GM18861 (cell line): ENCODE results near the gene WDR62.

ENCODE experiments used
- ATAC-seq: cut with Tn5 transposase; IDR thresholded peaks from one replicate; pipeline ENCODE4 v1.9.1; 2021; ENCODE audit not compliant: unreplicated experiment

Gene WDR62

DNA sequence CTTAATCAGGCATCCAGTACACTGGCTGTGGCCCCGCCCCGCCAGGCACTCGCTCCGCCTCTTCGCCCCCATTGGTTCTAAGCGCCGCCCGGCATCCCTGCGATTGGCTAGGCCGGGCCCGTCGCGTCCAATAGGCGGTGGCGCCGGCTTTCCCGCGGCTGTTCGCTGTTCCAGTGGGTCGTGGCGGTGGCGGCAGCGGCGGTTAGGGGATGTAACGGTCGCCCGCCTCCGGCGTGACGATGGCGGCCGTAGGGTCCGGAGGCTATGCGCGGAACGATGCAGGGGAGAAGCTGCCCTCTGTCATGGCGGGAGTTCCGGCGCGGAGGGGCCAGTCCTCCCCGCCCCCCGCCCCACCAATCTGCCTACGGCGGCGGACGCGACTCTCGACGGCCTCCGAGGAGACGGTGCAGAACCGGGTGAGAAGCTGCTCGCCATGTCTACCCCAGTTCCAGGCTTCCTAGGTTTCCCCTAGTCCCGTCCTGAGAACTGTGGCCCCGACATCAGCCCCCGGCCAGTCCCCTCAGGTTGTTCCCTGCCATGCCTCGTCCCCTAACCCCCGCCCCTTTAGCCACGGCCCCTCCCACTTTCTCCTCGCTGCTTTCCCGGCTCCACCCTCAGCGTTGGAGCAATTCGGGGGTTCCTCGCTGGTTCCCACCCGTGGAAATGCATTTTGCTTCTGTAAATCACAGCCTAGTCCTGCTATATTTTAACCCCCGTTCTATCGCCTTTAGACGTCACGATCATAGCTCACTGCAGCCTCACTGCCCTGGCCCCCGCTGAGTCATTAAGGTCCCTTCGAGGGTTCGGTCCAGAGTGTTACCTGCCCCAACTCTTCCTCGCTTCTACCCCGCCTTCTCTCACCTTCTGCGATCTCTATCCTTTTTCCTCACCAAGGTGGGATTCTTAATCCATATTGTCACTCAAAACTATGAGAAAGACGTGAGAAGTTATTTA lies at the start of gene WDR62:
Gene WDR62, plus strand, starts transcription at position 165 of the 954 bp plus-strand sequence. Its CDS starts 75 bp downstream, at position 240.
- peak; percentile 66 for ATAC-seq

DNA sequence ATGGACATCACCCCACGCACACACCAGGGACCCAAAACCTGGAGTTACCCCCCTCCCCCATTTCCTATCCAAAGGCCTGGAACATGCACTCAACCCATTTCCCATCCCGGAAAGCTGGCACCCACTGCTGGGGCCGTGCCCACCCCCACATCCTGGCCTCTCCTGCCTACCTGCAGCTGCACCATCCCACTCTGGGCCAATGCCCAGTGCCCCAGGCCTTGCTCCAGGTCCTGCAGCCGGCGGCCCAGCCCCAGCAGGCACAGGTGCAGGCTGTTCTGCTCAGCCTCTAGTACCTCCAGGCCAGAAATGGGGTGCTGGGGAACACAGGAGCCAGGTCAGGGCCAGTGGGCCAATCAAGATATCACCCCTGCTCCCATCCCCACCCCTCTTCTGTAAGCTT lies 47.7 kb upstream of the WDR62 start:
- ATAC-seq, result no peak

DNA sequence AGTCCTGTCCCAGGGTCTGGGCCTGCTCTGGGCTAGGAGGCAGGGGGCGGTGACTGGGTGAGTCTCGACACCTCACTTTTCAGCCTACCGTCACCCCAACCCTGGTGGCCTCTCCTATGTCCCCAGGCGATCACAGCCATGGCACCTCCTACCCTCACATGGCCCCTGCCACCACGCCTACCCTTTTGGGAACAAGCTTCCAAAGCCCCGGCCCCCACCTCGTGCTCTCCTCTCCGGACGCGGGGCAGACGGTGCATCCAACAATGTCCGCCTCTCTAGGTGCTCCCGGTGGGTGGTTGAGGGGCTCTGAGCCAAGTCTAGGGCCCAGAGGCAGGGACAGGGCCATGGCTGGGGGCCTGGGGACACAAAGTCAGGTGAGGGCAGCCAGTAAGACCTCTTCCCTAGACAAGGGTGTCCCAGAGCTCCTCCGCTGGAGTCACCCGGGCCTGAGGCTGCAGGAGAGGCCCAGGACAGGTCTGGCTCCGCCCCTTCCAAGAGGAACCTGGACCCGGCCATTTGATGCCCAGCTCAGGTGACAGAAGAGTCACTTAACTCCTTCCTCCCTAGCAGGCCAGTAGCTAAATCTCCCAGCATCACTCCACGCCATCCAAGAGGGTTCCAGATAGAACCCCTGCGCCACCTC lies 46.2 kb upstream of the WDR62 start, which contains the start of gene SYNE4:
Gene SYNE4, minus strand, starts transcription at position 478 of the 643 bp plus-strand sequence. Its CDS starts 132 bp downstream, at position 346.
- ATAC-seq, result no peak

DNA sequence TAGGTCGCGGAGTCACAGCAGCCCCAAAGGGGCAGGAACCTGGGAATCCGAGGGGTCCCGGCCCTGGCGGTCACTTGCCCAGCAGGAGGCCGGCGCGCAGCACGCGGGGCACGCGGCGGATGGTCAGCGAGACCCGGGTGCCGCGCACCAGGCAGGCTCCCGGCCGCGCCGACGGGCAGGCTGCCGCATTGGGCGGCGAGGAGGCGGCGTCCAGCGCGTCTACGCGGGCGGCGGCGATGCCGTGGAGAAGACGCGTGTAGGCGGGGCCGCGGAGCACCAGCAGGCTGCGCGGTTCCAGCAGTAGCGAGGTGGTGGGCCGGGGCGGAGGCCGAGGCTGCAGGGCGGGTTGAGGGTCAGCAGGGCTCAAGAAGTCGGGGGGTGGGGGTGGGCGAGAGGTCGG lies 45.5 kb upstream of the WDR62 start:
- ATAC-seq, result no peak

DNA sequence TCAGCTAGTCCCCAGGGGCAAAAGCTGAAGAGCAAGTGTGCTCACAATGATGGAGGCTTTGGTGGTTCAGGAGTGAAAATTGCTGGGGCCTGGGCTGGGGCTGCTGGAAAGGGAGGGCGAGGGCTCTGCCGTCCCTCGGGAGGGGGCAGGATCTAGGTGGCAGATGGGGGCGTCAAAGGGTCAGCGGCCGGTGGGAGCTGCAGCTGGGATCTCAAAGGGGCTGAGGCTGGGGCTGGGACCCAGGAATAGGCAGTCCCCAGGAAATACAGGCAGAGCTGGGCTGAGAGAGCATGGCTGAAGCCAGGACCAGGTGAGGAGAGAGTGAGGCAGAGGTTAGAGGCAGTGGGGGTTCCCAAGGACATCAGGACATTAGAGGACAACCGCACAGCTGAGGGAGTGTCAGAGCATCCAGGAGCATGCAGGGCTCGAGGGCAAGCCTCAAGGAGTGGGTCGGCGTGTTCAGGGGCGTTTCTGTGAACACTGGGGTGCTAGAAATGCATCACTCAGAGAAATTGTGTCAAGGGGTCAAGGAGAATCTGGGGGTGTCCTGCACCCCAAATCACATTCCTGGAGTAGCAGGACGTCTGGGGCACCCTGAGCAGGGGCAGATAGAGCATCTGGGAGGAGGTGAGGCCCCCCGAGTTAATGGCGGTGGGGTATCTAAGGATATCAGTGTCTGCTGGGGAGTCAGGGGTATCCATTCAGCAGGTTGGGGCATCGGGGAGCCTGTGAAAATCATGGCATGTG lies 44.9 kb upstream of the WDR62 start:
- no peak for ATAC-seq

DNA sequence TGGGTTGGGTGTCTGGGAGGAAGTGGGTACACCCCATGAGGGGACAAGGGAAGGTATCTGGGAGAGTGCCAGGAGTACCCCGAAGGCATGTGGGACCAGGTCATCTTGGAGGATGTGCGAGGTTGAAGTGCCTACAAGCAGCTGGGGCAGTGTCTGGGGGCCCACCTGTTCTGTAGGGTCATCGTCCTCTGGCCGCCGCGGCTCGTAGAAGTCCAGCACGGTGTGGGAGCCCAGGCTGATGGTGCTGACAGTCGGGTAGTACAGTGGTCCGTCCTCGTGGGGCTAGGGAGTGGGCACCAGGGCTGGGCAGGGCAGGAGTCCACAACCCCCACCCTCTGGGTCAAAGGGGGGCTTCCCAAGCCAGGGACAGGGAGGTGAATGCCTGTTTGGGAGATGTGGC lies 44.3 kb upstream of the WDR62 start:
- no peak for ATAC-seq

DNA sequence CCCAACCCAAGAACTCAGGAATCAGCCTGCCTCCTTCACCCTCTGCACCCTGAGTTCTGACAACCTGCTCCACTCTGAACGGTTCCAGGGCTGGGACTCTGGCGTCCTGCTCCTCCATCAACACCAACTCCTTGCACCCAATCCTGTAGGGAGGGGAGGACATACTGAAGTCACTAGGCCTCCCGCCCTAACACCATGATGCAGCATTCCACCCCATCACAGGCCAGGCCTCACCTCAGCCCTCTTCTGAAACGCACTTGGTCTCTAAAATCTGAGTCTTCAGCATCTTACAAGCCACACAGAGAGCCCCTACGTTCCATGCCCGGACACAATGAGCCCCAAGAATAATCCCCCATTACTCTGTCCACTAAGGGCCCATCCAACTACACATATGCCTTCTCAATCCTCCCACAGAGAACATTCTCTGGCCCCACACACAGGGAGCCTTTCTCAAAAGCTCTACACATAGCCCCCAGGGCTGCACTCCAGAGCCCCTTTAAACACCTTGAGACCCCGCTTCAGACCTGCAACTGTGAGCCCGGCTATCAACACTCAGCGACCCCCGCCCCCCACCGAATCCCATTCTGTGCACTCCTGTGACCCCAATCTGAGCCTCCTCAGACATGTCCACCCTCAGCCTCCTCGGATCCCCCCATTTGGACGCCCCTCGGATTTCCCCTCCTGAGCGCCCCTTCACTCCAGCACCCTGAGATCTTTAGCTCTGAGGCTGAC lies 41.3 kb upstream of the WDR62 start:
- ATAC-seq, result no peak

DNA sequence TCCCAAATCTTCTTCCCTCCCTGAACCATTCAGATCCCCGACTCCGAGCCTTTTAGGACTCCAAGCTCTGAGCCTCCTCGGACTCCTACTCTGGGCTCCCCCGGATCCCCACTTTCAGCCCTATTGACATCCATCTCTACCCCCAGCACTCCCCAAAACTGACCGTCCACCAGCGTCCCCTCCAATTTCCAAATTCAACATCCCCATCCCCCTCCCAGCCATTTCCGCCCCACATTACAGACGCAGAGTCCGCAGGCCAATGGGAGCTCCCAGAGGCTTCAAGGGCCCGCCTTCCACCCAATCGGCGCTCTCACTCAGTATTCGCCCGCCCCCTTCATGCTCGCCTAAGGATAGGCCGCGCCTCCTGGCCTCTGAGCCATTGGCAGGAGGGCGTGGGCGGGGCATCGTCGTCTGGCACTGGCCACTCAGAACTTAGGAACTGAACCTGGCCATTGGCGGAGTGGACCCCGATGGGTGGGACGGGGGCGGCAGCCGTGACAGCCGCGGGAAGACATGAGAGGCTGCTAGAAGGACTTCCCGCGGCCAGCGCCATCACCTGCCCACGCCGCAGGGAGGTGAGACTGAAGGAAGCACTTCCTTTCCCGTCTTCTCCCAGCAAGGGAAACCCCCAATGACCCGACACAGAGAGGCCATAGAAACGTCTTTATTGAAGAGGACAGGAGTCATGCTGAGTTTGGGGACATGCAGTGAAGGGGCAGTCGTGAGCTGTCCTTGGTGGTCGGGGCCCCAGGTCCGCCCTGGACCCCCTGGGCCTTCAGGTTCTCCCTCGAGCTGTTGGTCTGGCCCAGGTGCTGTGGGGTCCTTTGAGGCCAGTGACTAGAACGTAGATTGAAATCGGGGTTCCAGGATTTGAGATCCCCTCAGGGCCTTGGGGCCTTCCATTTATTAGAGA lies 40.4 kb upstream of the WDR62 start, which contains the start of gene ALKBH6:
Gene ALKBH6, minus strand, starts transcription at position 202 of the 913 bp plus-strand sequence. CDS start 816 bp downstream, outside the sequence.
- peak; percentile 89 for ATAC-seq

DNA sequence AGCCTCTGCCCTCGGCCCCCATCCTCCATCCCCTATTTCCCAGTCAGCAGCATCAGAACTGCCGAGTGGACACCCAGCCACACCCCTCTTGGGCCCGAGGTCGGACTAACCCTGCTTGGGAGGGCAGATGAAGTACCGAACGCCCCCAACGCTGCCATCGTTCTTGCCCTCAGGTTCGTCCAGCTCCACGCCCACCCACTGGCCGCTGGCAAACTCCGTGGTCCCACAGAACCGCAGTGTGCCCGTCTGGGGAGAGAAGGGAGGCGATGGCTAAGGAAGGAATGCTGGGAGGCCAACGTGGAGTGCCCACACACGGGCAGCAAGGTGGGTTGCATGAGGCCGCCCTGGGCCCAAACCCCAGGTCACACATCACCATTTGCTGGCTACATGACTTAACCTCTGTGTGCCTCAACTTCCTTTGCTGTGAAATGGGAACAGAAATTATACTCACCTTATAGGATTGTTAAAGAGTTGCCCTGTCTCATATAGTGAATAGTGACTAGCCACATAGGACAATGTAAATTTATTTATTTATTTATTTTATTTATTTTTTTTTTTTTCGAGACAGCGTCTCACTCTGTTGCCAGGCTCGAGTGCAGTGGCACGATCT lies 35.5 kb upstream of the WDR62 start:
- ATAC-seq, result no peak

DNA sequence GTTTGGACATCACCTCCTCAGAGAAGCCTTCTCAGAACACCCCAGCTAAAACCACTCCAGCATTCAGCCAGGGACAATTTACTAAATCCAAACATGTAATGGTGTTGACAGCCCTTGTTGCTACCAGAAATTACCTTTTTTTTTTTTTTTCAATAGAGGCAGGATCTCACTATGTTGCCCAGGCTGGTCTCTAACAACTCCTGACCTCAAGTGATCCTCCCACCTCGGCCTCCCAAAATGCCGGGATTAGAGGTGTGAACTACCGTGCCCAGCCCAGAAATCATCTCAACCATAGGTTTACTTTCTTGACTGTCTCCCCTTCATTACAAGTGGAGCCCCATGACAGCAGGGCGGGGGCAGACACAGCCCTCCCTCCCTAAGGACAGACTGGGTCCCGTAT lies 31.3 kb upstream of the WDR62 start:
- no peak for ATAC-seq

DNA sequence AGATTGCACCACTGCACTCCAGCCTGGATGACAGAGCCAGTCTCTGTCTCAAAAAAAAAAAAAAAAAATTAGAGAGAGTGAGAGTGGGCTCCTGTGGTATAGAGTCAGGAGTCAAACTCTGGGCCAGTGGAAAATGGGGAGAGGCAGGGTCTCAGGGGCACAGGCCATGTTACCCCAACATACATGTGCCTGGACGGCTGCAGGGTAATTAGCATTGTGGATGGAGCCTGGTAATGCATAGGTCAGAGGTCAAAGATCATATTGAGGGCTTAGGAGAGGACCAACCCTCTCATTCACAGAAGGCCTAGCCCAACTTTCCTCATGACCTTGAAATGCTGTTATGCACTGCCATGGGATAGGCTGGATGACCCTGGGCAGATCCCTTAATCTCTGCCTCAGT lies 29.2 kb upstream of the WDR62 start:
- ATAC-seq, result no peak

DNA sequence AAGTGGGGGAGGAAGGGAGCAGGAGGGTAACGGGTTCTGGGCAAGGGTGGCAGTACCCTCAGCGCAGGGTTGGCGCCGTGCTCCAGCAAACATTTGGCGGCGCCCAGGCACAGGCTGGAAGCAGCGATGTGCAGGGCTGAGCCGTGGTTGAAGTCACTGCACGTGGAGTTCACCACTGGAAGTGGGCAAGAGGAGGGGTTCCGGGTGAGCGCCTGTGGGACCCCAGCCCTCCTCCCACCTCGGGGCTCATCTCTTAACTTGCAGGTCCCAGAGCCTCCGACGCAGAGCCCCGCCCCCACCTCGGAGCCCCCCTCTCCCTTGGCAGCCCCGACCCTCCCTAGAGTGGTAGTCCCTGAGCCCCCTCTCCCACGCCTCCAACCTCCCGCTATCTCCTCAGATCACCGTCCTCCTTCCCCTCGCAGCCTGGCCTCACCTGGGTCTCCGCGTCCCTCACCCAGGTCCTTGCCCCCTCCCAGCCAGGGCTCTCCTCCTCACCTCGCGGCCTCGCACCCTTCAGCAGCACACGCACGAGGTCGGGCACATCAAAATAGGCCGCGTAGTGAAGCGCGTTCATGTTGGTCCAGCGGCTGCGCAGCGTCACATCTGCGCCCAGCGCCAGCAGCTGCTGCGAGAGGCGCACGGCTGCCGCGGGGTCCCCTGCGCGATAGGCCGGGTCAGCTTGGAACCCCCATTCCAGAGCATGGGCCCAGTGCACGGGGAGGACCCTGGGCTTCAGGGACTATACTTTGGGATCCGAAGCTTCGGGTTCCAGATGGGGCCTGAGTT lies 28.4 kb upstream of the WDR62 start:
- no peak for ATAC-seq

DNA sequence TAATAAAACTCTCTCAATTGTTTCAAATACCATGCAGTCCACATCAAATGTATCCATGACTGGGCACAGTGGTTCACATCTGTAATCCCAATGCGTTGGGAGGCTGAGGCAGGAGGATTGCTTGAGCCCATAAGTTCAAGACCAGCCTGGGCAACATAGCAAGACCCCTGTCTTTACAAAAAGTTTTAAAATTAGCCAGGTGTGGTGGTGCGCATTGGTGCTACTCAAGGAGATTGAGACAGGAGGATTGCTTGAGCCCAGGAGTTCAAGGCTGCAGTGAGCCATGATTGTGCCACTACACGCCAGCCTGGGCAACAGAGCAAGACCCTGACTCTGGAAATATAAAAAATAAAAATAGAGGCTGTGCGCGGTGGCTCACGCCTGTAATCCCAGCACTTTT lies 27.0 kb upstream of the WDR62 start:
- ATAC-seq, result no peak

DNA sequence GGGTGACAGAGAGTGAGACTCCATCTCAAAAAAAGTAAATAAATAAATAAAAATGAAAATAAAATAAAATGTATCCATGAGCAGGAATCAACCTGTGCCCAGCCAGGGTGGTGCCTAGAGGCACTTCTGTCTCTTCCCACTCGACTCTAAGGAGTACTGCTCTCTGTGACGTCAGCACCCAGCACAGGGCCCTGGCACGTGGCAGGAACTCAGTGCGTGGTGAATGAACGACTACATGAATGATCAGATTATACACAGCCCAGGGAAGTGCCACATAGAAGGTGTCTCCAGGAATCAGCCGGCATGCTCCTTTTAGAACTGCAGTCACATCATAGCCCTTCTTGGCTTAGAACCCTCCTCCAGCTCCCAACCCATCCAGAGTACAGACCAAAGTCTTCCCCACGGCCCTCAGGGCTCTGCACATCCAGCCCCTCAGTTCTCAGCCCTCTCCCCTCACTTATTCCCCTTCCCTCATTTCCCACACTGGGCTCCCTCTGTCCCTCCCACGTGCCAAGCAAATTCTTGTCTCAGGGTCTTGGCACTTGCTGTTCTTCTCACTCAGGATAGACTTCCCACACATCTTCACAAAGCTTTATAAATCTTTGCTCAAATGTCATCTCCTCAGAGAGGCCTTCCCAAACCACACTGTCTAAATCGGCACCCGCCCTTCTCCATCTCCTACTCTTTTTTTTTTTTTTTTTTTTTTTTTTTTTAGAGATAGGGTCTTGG lies 26.2 kb upstream of the WDR62 start:
- ATAC-seq, result no peak

DNA sequence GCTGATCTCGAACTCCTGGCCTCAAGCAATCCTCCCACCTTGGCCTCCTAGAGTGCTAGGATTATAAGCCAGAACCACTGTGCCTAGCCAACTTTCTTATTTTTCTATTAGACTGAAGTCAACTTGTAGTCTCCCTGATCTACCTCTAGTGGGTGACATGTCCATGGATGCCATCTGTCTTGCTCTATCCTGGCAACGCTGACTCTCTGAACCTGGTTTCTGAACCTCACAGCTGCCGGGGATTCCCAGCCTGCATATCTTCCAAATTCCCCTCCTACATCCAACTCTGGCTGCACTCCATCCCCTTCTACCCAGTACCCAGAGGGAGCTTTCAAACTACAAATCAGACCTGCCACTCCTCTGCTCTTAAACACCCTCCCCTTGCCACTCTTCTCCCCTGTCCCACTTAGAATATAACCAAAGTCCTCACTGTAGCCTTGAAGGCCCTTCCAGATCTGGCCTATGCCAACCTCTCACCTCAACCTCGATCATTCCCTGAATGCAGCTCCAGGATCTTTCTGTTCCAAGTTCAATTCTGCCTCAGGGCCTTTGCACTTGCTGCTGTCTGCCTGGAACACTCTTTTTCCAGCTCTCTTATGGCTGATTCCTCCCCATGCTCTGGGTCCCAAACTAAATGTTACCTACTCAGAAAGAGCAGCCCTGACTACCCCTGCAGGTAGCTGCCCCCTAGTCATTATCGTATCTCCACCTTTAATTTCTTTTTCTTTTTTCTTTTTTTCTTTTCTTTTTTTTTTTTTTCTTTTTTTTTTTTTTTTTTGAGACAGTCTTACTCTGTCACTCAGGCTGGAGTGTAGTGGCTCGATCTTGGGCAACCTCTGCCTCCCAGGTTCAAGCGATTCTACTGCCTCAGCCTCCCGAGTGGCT lies 24.2 kb upstream of the WDR62 start:
- ATAC-seq, result no peak

DNA sequence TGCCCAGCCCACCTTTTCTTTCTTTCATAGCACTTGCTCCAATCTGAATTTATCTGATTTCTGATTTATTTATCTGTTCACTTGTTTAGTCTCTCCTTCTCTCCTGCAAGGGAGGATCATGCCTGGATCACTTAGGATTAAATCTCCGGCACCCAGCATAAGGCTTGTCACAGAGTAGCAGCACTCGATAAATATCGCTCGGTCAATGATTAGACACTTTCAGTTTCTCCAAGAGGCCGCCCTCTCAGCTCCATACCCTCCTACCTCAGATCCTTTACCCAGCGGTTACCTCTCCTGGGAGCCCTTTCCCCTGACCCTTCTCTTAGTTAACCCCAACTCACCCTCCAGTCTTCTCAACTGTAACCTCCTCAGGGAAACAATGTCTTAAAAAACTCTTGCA lies 23.4 kb upstream of the WDR62 start:
- no peak for ATAC-seq
